ENCODE measurements around the gene RPN2. TPM values are rescaled to one million over a fixed set of nuclear protein-coding genes. Genes with fewer than 3 reads are reported as not detected.

RPN2 gene
- total RNA-seq, 1 donor from 2014 or later, result 178 TPM

DNA sequence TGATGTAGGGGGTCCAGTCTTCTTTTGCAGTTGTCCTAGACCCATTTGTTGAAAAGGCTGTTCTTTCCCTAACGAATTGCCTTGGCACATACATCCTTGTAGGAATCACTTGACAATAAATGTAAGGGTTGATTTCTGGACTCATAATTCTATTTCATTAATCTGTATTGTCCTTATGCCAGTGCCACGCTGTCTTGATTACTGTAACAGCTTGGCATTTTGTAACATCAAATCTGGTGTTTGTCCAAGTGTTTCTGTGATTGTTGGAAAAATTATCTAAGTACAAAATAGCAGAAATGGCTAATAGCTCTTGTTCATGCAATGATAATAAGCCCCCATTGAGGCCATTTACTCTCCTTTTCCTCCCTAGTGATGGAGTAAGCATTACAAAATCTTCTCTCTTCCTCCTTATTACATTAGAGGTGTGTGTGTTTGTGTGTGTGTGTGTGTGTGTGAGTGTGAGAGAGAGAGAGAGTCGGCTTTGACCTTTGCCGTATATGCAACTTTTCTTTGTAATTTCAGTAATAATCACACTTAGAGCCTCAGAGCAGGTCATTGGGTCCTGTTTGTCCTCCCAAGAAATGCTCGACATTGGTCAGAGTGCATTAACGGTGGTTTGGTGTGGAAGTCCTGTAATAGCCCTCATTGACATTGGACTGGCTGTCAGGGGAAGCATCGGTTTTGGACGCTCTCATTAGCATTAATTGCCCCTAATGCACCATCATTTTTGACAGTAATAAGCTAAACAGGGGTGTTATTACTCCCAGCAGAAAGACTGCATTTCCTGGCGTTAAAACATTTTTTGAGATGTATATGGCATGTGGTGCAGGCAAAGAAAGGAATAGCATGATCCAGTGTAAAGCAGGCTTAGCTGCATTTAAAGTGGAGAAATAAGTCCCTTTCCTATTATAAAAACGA is 40.9 kb downstream of the RPN2 start:
- TF ChIP-seq, protein P1, sequence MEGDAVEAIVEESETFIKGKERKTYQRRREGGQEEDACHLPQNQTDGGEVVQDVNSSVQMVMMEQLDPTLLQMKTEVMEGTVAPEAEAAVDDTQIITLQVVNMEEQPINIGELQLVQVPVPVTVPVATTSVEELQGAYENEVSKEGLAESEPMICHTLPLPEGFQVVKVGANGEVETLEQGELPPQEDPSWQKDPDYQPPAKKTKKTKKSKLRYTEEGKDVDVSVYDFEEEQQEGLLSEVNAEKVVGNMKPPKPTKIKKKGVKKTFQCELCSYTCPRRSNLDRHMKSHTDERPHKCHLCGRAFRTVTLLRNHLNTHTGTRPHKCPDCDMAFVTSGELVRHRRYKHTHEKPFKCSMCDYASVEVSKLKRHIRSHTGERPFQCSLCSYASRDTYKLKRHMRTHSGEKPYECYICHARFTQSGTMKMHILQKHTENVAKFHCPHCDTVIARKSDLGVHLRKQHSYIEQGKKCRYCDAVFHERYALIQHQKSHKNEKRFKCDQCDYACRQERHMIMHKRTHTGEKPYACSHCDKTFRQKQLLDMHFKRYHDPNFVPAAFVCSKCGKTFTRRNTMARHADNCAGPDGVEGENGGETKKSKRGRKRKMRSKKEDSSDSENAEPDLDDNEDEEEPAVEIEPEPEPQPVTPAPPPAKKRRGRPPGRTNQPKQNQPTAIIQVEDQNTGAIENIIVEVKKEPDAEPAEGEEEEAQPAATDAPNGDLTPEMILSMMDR (IDR thresholded peaks at IDR 0.05; ENCODE audit: insufficient read depth, low read length, severe bottlenecking), result no peak
- no peaks in the 10 kb centered on the region for H3K27me3 ChIP-seq (ENCODE audit: control insufficient read depth, insufficient read depth, low read length)
- no peak overlapping the region for H3K4me3 ChIP-seq (ENCODE audit: low read depth, low read length)
- H3K36me3 ChIP-seq (ENCODE audit: control insufficient read depth, insufficient read depth, low read length), result peaks cover 24% of the 10 kb centered on the region
- FAIRE-seq, result no peak
- no peak for DNase-seq (ENCODE audit: low read depth)

DNA sequence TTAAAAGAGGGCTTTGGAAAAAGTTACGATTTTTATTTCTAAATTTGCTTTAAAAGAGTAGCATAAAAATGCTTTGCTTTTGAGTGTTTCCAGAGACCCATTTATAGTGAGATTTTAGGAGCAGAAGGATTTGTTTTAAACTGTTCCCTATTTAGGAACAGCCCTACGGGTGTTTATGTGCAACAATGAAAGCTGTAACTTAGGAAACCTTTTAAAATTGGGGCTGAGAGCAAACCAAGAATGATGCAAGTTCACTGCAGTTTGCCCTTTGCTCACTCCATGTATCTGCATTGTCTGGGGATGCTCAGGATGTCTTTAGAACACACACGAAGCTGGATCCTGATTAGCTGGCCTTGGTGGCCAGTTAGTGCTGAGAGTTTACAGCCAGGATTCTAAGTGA is 41.6 kb downstream of the RPN2 start:
- no peak for DNase-seq (ENCODE audit: low read depth)
- TF ChIP-seq, protein P1 (IDR thresholded peaks at IDR 0.05; ENCODE audit: insufficient read depth, low read length, severe bottlenecking), result no peak

GRCh38 chr20:37222086-37222485 is 43.0 kb downstream of the RPN2 start:
- H3K4me3 ChIP-seq (ENCODE audit: low read depth, low read length), result no peak overlapping the region
- DNase-seq (ENCODE audit: low read depth), result no peak
- no peaks in the 10 kb centered on the region for H3K27me3 ChIP-seq (ENCODE audit: control insufficient read depth, insufficient read depth, low read length)
- TF ChIP-seq, protein P1 (IDR thresholded peaks at IDR 0.05; ENCODE audit: insufficient read depth, low read length, severe bottlenecking), result no peak
- no peak for FAIRE-seq
- peaks cover 34% of the 10 kb centered on the region for H3K36me3 ChIP-seq (ENCODE audit: control insufficient read depth, insufficient read depth, low read length)

More for the DNA sequence above, 41.6 kb downstream of the RPN2 start:
- H3K4me3 ChIP-seq (ENCODE audit: low read depth, low read length), result no peak overlapping the region
- no peak for FAIRE-seq
- H3K27me3 ChIP-seq (ENCODE audit: control insufficient read depth, insufficient read depth, low read length), result no peaks in the 10 kb centered on the region
- H3K36me3 ChIP-seq (ENCODE audit: control insufficient read depth, insufficient read depth, low read length), result peaks cover 28% of the 10 kb centered on the region

GRCh38 chr20:37223053-37223452 is 43.9 kb downstream of the RPN2 start:
- no peak for FAIRE-seq

DNA sequence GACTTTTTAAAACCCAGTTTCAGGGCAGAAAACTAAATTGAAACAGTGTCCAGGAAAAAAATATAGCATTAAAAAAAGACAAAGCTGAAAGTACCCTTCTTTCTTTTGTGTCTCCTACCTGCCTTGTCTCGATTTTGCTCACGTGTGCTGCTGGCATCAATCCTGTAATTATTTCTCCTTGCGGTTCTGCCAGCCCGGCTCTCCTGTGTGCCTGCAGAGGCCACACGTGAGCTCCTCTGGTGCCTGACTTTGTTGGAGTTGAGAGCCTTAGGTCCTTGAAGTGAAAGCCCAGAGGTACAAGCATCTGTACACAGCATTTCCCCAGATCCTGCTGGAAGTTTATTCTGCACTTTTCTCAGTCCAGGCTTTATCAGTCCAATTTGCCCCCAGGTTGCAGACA is 46.0 kb downstream of the RPN2 start:
- H3K27me3 ChIP-seq (ENCODE audit: control insufficient read depth, insufficient read depth, low read length), result no peaks in the 10 kb centered on the region
- no peak overlapping the region for H3K4me3 ChIP-seq (ENCODE audit: low read depth, low read length)
- peaks cover 43% of the 10 kb centered on the region for H3K36me3 ChIP-seq (ENCODE audit: control insufficient read depth, insufficient read depth, low read length)
- TF ChIP-seq, protein P1 (IDR thresholded peaks at IDR 0.05; ENCODE audit: insufficient read depth, low read length, severe bottlenecking), result no peak
- DNase-seq (ENCODE audit: low read depth) (no peak), FAIRE-seq (no peak)

More at GRCh38 chr20:37223053-37223452, 43.9 kb downstream of the RPN2 start:
- TF ChIP-seq, protein P1 (IDR thresholded peaks at IDR 0.05; ENCODE audit: insufficient read depth, low read length, severe bottlenecking), result no peak
- H3K27me3 ChIP-seq (ENCODE audit: control insufficient read depth, insufficient read depth, low read length), result no peaks in the 10 kb centered on the region
- H3K4me3 ChIP-seq (ENCODE audit: low read depth, low read length), result no peak overlapping the region
- peaks cover 37% of the 10 kb centered on the region for H3K36me3 ChIP-seq (ENCODE audit: control insufficient read depth, insufficient read depth, low read length)
- DNase-seq (ENCODE audit: low read depth), result peak; percentile 88
